HG03196 (cell line): ENCODE data around the gene RSPO3.
"Not testable (repeated sequence)": the region's sequence is repeated elsewhere in the genome, so short reads cannot be mapped to it uniquely, and the experiment has no call there.

Source experiments
- ATAC-seq: cut with Tn5 transposase; IDR thresholded peaks from one replicate; pipeline ENCODE4 v1.9.1; 2021; ENCODE audit not compliant: unreplicated experiment

RSPO3 gene, protein sequence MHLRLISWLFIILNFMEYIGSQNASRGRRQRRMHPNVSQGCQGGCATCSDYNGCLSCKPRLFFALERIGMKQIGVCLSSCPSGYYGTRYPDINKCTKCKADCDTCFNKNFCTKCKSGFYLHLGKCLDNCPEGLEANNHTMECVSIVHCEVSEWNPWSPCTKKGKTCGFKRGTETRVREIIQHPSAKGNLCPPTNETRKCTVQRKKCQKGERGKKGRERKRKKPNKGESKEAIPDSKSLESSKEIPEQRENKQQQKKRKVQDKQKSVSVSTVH

DNA sequence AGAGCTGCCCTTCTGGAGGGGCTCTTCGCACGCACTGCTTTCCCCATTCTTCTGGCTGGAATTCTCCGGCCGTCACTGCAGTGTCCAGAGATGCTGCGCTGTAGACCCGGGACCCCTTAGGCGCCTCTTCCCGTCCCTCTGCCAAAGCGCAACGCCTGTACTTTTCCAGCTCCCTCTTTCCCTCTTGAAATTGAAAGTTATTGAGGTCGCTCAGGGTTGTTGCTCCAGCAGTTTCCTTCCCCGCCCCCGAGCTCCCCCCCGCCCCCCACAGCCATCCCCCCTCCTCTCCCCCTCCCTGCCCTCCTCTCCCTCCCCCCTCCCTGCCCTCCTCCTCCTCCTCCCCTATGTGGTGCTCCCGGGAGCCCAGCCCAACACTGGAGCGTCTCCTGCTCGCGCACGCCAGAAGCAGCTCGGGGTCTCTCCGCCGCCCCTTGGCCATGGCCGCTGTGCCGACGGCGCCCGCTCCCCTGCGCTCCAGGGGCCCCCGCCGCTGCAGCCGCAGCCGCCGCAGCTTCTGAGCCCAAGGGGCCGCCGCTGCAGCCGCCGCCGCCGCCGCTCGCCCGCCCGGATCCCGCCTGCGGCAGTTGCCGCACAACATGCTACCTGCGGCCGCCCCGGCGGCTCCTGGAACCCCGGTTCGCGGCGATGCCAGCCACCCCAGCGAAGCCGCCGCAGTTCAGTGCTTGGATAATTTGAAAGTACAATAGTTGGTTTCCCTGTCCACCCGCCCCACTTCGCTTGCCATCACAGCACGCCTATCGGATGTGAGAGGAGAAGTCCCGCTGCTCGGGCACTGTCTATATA, at the start of gene RSPO3:
TSS of gene RSPO3 (plus strand) at position 374 of the 804 bp plus-strand sequence. CDS start 522 bp downstream, outside the sequence.
- ATAC-seq: no peak

DNA sequence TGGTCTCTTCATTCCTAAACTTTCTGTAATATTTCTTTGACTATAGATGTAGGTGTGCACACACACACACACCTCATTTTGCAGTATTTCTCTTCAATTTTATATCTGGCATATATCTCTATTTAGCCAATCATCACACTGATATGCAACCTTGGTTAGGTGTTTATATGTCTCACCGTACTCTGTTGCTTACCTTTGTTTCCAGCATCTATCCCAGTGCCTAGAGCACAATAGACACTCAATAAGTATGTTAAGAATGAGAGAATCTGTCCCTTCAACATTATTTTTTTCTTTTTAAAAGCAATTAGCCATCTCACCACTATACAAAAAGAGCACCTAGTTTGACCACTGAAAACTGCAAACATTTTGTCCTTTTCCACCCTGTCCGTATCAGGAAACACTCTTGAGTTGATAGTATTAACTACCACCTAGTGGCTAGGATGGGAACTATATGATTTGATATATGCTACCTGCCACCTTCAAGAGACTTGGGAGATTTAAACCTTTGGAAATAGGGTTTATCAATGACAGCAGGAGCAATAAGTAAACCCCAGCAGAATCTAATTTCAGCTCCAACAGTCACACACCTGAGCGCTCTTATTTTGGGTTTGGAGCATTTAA, 48.7 kb upstream of the RSPO3 start:
- no peak for ATAC-seq

DNA sequence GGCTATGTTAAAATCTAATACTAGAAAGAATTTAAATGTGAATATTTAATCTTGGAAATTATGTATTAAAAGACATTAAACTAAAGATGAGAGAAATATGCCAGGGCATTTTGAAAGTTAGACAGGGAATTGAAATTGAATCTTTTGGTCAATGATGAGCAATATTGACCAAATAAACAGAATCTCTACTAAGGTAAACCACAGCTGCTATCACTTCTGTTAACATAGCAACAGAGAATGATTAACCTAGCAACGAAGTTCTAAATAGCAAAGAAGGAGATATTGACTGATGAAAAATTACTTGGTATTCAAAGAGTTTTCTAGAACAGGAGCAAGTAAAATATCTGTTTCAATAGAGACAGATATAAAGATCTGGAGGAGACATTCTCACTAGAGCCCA, 45.2 kb upstream of the RSPO3 start:
- ATAC-seq: peak; percentile 75

DNA sequence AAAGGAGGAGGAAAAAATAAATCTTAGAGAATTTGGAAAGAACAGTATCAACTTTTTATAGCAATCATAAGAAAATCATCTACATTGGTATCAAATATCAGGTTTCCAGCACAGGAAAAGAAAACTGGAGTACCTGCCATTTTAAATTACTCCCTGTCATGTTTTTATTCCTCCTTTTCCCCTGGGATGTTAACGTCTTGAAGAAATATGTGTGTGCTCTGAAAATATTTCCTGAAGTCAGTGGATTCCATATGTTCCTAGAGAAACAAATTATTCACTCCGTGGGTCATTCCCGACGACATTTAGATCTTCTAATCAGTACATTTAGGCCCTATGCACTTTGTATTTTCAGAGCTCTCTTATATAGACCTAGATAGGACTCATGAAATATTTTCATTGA, 42.0 kb upstream of the RSPO3 start:
- no peak for ATAC-seq

DNA sequence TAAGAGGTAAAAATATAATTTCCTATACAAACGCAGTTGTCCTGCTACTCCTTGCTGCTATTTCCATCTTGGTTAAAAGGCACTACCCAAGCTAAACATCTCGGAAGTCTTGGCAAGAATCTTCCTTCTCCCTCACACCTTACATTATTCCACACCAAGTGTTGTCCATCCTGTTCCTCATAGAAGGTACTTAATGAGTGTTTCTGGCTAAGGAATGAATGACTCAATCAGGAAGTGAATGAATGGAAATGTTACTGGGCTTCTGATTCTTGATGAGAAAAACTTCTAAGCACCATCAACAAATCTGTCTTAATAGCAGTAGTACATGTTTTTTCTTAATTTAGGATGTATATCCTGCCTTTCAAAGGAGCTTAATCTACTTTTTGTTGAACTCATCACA, 40.6 kb upstream of the RSPO3 start:
- ATAC-seq: no peak

DNA sequence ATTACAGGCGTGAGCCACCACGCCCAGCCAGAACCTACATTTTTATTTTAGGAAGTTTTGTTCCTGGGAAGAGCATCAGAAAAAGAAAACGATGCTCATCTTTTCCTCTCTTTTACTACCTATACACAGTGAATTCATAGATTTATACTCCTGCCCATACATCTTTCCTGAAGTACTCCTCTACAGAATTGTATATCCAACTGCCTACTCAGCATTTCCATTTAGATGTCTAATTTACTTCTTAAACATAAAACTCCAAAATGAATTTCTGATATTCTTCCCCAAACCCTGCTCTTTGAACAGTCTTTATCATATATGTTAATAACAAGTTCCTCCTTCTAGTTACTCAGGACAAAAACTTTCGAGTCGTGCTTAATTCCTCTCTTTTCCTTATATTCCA, 39.8 kb upstream of the RSPO3 start:
- ATAC-seq: no peak

DNA sequence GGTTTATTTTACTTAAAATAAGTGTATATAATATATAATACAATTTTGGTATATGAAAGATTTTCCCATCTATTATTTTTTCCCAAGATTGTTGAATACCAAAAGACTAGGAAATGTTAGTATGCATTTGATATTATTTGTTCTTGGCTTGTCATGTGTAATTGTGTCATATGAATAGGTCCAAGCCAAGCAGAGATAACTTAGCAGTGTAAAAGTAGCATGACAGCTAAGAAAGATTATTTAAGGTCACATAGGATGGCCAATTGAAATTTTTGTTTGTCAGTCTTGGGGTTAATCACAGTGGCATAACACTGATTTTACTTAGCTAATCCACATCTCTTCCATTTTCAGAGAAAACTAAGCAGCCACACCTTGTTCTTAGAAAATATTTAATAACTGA, 38.8 kb upstream of the RSPO3 start:
- no peak for ATAC-seq

DNA sequence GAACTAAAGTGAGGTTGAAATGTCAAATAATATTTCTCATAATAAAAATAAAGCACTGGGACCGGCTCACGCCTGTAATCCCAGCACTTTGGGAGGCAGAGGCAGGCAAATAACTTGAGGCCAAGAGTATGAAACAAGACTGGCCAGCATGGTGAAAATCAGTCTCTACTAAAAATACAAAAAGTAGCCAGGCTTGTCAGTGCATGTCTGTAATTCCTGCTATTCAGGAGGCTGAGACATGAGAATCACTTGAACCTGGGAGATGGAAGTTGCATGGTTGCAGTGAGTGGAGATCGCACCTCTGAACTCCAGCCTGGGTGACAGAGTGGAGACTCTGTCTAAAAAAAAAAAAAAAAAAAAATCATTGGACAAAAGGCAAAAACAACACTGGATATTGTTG, 38.4 kb upstream of the RSPO3 start:
- ATAC-seq: no peak

DNA sequence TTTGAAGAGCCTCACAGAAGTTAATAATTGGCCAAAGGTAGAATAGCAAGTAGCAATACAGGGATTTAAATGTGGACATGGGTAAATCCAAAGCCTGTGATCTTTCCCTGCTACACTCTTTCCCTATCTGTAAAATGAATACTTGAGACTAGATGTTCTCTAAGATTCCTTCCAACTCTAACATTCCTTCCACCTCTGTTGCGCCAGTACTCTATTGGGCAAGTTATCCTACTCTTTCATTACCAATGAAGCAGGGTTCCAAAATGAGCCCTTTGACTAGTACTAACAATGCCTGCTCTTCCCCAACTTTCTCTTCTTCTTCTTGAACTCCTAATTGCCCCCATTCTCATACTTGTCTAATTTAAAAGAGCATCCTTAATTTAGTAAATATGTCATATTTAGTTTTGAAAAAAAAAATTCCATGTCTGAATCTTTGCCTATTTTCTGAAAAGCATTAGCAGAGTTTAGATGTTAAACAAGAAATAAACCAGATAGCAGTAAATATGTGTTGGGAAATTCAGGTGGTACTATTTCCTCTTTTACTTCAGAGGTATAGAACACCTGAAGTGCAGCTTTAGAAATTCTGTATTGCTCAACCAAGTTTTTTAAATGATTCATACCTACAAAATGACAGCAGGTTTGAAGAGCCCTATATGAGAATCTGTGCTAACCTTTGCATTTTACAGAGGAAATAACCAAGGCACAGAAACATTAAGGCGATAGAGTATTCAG, 35.1 kb upstream of the RSPO3 start:
- no peak for ATAC-seq

DNA sequence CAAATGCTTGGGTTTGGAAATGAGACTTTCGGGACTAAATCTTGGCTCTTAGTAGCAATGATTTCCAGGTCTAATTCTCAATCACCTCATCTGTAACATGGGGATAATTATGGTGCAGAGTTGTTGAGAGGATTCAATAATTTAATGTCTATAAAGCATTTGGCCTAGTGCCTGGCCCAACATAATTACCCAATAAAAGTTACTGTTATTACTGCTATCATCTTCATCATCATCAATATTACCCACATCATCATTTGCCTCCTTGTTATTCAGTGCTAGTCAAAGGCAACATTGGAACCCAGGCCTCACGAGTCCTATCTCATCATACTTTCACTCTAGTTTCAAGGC, 34.5 kb upstream of the RSPO3 start:
- no peak for ATAC-seq

DNA sequence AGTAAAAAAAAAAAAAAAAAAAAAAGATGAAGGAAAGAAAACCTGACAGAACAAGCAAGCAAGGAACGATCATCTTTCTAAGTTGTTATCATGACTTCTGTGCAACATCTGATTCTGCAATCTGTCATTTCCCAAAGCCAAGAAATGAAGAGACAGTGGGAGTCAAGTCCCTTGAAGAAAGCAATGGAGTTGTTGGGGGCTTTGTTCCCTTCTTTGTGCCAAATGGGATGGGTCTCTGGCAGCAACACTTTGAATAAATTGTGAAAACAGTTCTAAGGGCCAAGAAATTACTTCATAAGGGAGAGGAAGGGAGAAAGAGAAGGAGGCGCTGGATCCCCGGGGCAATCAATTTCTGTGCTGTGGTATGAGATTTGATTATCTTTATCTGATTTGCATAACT, 33.3 kb upstream of the RSPO3 start:
- ATAC-seq: no peak

DNA sequence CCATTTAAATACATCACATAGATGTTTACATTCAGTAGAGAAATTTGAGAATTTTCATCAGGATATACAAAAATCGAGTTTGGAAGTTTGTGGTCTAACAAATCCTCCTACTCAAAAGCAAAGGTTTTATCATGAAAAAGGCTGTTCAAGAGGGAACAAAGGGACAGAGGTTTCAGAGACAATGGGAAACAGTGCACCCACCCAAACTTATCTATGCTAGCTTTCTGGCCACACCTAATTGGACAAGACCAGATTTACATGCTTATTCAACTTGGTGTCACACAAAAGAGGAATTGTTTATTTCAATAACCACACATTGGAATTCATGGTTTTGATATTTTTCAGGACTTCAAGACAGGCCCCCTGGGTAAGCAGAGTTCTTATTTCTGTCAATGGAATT, 28.4 kb upstream of the RSPO3 start:
- no peak for ATAC-seq

DNA sequence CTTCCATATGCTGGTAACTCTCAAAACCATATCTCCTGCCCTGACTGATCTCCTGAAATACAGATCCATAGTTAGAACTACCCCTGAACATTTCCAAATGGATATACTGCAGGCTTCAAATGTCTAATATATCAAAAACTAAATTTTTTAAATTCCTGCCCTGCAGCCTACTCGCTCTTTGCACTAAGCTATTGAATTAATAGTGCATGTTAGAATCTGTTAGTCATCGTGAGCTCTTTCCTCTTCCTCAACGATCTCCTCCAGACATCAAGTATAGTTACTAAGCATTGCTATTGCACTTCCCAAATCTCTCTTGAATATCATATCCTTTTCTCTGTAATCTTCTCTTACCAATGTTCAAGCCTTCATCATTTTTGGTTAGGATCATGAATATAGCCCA, 26.0 kb upstream of the RSPO3 start:
- no peak for ATAC-seq

DNA sequence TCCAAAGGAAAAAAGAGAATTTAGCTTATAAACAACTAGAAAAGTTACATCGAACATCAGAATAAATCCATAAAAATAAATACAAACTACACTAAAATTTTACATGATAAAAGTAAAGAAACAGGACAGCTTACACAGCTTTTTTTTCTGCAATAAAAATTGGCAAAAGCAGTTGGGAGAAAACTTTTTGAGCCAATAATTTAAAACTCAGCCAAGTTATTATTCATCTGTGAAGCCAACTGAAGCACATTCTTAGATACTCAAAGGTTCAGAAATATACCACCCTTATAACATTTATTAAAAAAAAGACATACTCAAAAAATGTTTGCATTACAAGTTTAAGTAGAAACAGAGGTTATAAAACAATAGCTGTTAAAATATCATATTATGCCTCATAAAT, 23.7 kb upstream of the RSPO3 start:
- ATAC-seq: no peak

DNA sequence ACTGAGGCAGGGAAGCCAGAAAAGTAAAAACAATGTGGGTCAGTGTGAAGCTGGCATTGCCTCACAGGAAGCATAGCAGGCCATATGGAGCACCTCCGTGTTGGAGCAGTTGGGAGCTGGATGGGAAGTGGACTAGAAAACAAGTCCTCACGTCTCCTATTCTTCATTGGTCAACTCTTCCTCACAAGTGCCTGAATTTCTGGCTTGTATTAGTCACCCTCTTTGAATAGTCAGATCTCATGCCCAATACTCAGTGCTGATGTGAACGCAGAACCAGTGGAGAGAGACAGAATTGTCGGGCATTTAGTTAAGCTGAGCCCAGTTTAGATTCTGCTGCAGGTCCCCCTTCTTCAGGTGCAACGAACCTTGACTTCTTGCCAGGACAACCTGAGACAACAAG, 22.3 kb upstream of the RSPO3 start:
- ATAC-seq: no peak

DNA sequence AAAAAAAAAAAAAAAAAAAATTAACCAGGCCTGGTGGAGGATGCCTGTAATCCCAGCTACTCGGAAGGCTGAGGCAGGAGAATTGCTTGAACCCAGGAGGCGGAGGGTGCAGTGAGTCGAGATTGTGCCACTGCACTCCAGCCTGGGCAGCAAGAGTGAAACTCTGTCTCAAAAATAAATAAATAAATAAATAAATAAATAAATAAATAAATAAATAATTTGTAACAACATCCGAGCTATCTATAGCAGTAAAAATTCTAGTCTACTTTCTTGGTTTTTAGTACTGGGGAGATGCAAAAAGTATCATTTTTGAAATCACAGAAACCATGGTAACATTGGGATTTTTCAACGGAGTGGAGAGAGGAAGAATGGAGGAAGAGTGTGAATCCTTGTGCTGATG, 21.0 kb upstream of the RSPO3 start:
- not testable (repeated sequence) for ATAC-seq

DNA sequence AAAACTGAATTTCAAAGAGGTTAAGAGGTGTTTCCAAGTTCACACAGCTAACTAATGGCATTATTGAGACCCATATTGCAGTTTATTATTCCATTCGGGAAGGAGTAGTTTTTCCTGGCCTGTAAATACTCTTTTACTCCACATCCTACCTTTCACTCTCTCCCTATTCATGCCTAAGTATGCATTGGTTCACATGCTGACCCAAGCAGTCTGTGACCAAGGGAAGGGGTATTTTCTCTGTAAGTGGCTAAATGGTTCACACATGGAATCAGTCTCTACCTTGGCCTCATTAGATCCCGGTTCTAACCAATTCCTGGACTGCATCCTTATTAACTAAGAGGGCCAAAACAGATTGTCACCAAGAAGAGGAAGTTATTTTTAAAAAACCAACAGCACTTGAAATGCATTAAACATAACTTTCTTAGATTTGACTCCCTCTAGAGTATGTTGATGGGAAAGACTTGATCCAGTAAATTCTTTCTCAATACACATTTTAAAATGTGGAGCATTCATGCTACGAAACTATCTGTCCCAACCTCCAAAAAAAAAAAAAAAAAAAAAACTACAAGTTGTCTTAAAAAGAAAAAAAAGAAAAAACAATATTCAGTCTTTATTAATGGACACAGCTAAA, 17.8 kb upstream of the RSPO3 start:
- no peak for ATAC-seq

DNA sequence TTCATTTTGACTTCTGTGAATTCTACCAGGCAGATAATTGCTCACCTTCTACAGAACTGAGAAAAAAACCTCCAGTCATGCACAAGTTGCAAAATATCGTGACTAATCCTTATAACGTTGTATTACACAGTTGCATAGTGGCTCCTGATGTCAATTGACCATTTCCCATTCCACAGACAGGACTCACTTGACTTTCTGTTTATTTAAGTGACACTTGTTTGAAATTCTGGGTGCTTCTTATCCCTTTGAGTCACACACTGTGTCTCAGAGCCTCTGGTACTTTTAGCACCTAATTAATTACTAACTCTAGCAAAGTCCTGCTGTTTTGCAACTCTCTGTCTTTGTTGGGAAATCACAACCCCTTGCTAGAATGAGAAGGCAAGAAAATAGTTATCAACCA, 16.2 kb upstream of the RSPO3 start:
- ATAC-seq: no peak

DNA sequence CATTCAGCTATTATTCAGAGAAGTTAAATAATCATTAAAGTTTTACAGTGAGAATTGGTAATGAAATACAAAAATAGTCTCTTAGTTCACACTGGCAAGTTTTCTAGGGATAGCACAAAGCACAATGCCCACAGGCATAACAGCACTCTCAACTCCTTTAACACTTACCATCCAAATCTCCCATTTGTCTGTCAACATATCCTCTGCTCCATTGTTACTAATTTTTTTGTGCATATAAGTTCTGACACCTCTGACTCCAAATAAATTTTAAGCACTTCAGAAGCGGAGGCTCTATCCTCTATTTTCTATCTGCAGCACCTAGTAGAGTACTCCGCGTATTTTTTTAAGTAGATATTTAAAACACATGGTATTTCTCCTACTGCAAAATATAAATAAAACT, 15.6 kb upstream of the RSPO3 start:
- no peak for ATAC-seq

DNA sequence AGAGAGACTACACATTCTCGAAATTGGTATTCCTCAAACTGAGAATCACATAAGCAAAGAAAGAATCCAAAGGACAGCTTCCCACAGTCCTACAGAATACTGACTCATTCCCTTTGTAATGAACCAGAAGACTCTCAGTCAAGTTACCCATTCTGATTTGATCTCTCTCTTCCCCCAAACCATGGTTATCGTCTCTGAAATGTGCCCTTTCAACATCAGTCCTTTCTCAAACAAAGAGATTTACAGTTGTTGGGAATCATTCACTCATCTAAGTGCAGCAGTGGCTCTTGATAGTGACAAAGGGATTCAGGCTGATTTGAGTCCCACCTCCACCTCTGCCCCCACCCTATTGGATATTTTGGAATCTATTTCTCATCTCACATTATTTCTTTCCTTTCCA, 15.0 kb upstream of the RSPO3 start:
- no peak for ATAC-seq

DNA sequence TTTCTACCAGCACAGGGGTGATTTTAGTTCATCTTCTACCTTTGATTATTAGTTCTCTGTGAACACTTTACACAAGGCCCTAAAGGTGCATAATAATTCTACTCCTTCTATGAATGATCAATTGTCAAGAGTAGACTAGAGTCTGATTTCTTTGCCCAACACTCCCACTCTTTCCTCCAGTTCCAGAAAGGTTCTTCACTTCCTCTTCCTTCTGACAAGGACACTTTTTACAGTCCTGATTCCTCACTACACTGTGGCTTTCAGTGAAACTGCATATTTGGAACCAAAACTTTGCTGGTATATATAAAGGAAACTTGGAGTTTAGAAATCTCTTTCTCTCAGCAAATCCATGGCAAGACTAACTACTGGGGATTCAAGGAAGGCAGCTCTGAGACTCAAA, 10.6 kb upstream of the RSPO3 start:
- no peak for ATAC-seq
